HG03025 (cell line): Measurements from ENCODE around the gene NRXN3.
"Not testable (repeated sequence)": the region's sequence is repeated elsewhere in the genome, so short reads cannot be mapped to it uniquely, and the experiment has no call there.

Source experiments
- ATAC-seq: cut with Tn5 transposase; IDR thresholded peaks from one replicate; pipeline ENCODE4 v1.9.1; 2021; ENCODE audit warnings: mild to moderate bottlenecking, moderate library complexity; ENCODE audit not compliant: unreplicated experiment, low FRiP score

The NRXN3 gene

GRCh38 chr14:78968265-78968664 is 798.1 kb downstream of the NRXN3 start:
- ATAC-seq = no peak

GRCh38 chr14:78970677-78971076 is 800.5 kb downstream of the NRXN3 start:
- no peak for ATAC-seq

GRCh38 chr14:78972440-78972839 is 802.3 kb downstream of the NRXN3 start:
- no peak for ATAC-seq

- ATAC-seq = no peak
Observed at GRCh38 chr14:78974691-78975090, 804.5 kb downstream of the NRXN3 start.

GRCh38 chr14:78975734-78976133 is 805.6 kb downstream of the NRXN3 start:
- no peak for ATAC-seq

GRCh38 chr14:78978896-78979295 is 808.7 kb downstream of the NRXN3 start:
- ATAC-seq = no peak

- no peak for ATAC-seq
Observed at GRCh38 chr14:78982551-78982950, 812.4 kb downstream of the NRXN3 start.

GRCh38 chr14:78983126-78983525 is 813.0 kb downstream of the NRXN3 start:
- ATAC-seq = no peak

GRCh38 chr14:78985668-78986381 is 815.7 kb downstream of the NRXN3 start:
- no peak for ATAC-seq

- no peak for ATAC-seq
Observed at GRCh38 chr14:78986989-78987388, 816.8 kb downstream of the NRXN3 start.

GRCh38 chr14:78989221-78989620 is 819.0 kb downstream of the NRXN3 start:
- ATAC-seq = no peak

GRCh38 chr14:78992867-78993266 is 822.7 kb downstream of the NRXN3 start:
- no peak for ATAC-seq

GRCh38 chr14:78997811-78998210 is 827.6 kb downstream of the NRXN3 start:
- ATAC-seq = no peak

- ATAC-seq = no peak
Observed at GRCh38 chr14:79009286-79009685, 839.1 kb downstream of the NRXN3 start.

GRCh38 chr14:79011091-79011919 is 841.1 kb downstream of the NRXN3 start:
- no peak for ATAC-seq

- ATAC-seq = no peak
Observed at GRCh38 chr14:79011920-79012204, 841.7 kb downstream of the NRXN3 start.

GRCh38 chr14:79016828-79017505 is 846.8 kb downstream of the NRXN3 start:
- ATAC-seq = no peak

GRCh38 chr14:79017561-79017960 is 847.4 kb downstream of the NRXN3 start:
- no peak for ATAC-seq

GRCh38 chr14:79018836-79019235 is 848.7 kb downstream of the NRXN3 start:
- ATAC-seq = no peak

- ATAC-seq = not testable (repeated sequence)
Observed at GRCh38 chr14:79019898-79020297, 849.7 kb downstream of the NRXN3 start.

- ATAC-seq = no peak
Observed at GRCh38 chr14:79021766-79022165, 851.6 kb downstream of the NRXN3 start.

- no peak for ATAC-seq
Observed at GRCh38 chr14:79027138-79027537, 857.0 kb downstream of the NRXN3 start.
